ENCODE results near the gene DUXA.

DUXA gene

DNA sequence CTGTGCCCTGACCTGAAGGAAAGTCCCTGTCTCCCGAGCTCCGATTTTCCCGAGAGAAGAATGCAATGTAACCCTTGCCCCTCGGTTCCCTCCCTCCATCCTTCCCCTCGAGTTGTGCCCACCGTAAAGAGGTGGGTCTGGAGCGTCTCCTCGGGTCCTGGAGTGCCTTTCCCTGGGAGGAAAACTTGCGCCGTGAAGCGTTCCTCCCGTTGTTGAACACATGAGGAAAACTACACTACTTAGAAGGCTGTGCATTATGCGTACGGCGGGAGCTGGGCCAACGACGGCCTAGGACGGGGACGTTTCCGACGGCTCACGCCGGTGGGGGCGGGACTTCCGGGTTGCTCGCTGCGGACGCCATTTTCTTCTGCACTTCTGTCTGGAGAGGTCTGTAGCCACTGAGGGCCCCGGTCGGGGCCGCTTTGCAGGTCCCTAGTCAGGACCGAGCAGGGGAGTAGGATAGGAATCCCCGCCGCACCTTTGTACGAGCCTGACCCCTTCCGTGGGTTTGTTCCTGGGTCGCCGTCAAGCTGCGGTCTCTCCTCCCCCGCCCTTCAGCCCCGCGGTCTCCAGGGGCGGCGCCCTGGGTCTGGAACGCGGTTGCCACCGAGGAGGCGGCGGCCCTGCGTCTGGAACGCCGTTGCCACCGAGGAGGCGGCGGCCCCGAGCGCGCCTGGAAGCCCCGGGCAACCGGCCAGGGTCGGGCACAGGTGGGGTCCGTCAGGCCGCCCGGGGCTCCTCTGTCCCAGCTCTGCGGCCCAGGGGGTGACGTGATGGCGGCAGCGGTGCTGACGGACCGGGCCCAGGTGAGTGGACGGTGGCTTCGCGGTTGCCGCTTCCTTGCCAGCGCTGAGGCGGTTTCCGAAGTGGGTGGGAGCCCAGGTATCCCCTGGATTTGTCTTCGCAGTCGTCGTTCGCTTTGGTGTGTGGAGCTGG, 24.1 kb upstream of the DUXA start, which contains the start of gene ZNF264:
Gene ZNF264, plus strand, starts transcription at position 360 of the 936 bp plus-strand sequence. Its CDS starts 414 bp downstream, at position 774.
- in situ Hi-C loops (cut with MboI; ENCODE audit: low pct_unique_long_range_greater_than_20kb, low sequenced_read_pairs, unreplicated experiment), result no loop called here
- DNase-seq (ENCODE audit: low spot score), result peak; percentile 93
- TF ChIP-seq, protein P1, sequence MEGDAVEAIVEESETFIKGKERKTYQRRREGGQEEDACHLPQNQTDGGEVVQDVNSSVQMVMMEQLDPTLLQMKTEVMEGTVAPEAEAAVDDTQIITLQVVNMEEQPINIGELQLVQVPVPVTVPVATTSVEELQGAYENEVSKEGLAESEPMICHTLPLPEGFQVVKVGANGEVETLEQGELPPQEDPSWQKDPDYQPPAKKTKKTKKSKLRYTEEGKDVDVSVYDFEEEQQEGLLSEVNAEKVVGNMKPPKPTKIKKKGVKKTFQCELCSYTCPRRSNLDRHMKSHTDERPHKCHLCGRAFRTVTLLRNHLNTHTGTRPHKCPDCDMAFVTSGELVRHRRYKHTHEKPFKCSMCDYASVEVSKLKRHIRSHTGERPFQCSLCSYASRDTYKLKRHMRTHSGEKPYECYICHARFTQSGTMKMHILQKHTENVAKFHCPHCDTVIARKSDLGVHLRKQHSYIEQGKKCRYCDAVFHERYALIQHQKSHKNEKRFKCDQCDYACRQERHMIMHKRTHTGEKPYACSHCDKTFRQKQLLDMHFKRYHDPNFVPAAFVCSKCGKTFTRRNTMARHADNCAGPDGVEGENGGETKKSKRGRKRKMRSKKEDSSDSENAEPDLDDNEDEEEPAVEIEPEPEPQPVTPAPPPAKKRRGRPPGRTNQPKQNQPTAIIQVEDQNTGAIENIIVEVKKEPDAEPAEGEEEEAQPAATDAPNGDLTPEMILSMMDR (IDR thresholded peaks at IDR 0.05; ENCODE audit: extremely low read depth, insufficient read depth, missing control alignments), result peak; percentile 11

DNA sequence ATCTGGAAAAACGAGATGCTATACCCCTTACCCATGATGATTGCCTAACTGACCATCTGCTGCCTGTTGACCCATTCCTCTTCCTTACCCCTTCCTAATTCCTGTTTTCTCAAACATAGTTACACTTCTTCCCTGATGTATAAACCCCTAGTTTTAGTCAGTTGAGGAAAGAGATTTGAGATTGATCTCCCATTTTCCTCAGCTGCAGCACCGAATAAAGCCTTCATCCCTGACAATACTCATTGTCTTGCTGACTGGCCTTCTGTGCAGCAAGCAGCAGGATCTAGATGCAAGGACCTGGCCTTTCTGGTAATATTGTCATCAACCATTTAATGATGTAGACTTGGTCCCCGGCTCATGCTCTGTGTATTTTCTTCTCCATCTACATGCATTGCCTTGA, 23.0 kb upstream of the DUXA start:
- TF ChIP-seq, protein P1 (IDR thresholded peaks at IDR 0.05; ENCODE audit: extremely low read depth, insufficient read depth, missing control alignments), result no peak
- DNase-seq (ENCODE audit: low spot score), result no peak
- in situ Hi-C loops (cut with MboI; ENCODE audit: low pct_unique_long_range_greater_than_20kb, low sequenced_read_pairs, unreplicated experiment), result no loop called here

DNA sequence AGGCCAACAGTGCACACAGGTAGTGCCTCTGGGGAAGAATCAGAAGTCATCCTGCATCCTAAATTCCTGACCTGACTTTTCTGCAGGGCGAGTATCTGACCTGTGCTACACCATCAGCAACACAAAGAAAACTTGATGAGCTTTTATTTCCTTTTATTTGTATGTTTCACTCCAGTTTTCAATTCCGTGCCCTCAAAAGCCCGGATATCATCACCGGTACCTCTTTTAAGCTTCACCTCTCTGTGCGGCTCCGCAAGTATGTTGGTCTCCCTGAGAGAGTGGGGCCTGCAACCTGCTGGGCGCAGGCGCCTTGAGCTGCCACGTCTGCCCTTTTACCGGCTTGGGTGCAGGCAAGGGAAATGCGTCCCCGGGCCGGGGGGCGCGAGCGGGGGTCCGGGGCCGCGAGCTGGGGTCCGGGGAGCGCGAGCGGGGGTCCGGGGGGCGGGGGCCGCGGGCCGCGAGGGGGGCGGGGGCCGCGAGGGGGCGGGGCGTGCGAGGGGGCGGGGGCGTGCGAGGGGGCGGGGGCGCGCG, 4.3 kb upstream of the DUXA start:
- DNase-seq (ENCODE audit: low spot score), result peak; percentile 75
- TF ChIP-seq, protein P1 (IDR thresholded peaks at IDR 0.05; ENCODE audit: extremely low read depth, insufficient read depth, missing control alignments), result no peak
- in situ Hi-C loops (cut with MboI; ENCODE audit: low pct_unique_long_range_greater_than_20kb, low sequenced_read_pairs, unreplicated experiment), result no loop called here

DNA sequence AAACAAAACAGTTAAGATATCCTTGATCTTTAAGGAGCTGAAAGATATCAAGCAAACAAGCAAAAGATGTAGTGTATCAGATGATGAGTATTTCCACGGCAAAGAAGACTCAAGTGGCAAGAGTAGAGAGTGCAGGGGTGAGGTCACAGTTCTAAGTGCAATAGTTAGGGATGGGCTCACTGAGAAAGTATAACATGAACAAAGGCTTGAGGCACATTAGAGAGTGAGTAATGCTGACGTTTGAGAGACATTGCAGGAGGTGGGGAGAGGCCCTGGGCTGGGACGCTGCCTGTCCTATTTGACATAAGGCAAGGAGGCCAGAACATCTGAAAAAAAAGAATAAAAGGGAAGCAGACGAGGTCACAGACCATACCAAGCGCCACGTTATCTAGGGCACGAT, 1.4 kb downstream of the DUXA start:
- TF ChIP-seq, protein P1 (IDR thresholded peaks at IDR 0.05; ENCODE audit: extremely low read depth, insufficient read depth, missing control alignments), result no peak
- no peak for DNase-seq (ENCODE audit: low spot score)
- in situ Hi-C loops (cut with MboI; ENCODE audit: low pct_unique_long_range_greater_than_20kb, low sequenced_read_pairs, unreplicated experiment), result no loop called here

DNA sequence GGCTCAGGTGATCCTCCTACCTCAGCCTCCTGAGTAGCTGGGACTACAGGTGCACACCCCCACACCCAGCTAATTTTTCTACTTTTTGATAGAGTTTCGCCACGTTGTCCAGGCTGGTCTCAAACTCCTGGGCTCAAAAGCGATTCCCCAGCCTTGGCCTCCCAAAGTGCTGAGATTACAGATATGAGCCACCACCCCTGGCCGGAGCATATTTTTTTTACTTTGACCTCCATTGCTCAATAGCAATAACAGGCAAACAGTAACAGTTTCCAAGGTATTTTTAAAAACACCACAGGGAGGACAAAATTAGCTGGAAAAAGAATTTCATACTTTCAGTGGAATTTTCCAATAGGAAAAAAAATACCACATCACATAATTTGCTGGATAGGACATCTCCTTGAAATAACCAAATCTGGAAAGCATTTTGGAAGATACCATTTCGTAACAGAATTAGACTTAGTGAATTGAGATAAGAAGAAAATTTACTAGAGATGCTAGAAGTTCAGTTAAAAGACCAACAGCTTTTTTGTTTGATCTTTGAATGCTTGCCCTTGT, 5.2 kb downstream of the DUXA start:
- TF ChIP-seq, protein P1 (IDR thresholded peaks at IDR 0.05; ENCODE audit: extremely low read depth, insufficient read depth, missing control alignments), result no peak
- no peak for DNase-seq (ENCODE audit: low spot score)
- in situ Hi-C loops (cut with MboI; ENCODE audit: low pct_unique_long_range_greater_than_20kb, low sequenced_read_pairs, unreplicated experiment), result no loop called here

DNA sequence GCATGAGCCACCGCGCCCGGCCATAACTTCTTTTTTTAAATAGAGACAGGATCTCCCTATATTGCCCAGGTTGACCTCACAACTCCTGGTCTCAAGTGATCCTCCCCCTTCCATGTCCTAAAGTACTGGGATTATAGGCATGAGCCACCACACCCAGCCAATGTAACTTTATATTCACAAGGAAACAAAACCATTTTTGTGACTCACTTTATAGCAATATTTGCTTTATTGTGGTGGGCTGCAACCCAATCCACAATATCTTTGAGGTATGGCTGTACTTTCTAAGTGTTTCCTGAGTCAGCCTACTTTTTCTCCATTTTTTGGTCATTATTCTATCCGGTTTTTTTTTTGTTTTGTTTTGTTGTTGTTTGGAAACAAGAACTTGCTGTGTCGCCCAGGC, 14.4 kb downstream of the DUXA start:
- in situ Hi-C loops (cut with MboI; ENCODE audit: low pct_unique_long_range_greater_than_20kb, low sequenced_read_pairs, unreplicated experiment), result no loop called here
- TF ChIP-seq, protein P1 (IDR thresholded peaks at IDR 0.05; ENCODE audit: extremely low read depth, insufficient read depth, missing control alignments), result no peak
- no peak for DNase-seq (ENCODE audit: low spot score)
